ENCODE data around the gene DBNDD2. TPM values are rescaled to one million over a fixed set of nuclear protein-coding genes. Genes with fewer than 3 reads are reported as not detected.

DBNDD2 gene
- total RNA-seq, 1 donor from 2014 or later, result 362 TPM

GRCh38 chr20:45362804-45363610 lies 45.1 kb upstream of the DBNDD2 start, which contains the start of gene SYS1:
SYS1 (plus strand) TSS chr20:45363156; CDS start chr20:45363532, 376 bp downstream.
- H3K27ac ChIP-seq (replicated peaks), result peak within 1 kb of the TSS; percentile 95
- H3K36me3 ChIP-seq, result peaks cover 30% of the 10 kb centered on the region
- peak within 1 kb of the TSS; percentile 79 for H3K4me3 ChIP-seq
- H3K9me3 ChIP-seq (replicated peaks), result no peaks in the 10 kb centered on the region
- intact Hi-C loops (cut with micrococcal nuclease), result no loop called here
- TF ChIP-seq, protein P1, sequence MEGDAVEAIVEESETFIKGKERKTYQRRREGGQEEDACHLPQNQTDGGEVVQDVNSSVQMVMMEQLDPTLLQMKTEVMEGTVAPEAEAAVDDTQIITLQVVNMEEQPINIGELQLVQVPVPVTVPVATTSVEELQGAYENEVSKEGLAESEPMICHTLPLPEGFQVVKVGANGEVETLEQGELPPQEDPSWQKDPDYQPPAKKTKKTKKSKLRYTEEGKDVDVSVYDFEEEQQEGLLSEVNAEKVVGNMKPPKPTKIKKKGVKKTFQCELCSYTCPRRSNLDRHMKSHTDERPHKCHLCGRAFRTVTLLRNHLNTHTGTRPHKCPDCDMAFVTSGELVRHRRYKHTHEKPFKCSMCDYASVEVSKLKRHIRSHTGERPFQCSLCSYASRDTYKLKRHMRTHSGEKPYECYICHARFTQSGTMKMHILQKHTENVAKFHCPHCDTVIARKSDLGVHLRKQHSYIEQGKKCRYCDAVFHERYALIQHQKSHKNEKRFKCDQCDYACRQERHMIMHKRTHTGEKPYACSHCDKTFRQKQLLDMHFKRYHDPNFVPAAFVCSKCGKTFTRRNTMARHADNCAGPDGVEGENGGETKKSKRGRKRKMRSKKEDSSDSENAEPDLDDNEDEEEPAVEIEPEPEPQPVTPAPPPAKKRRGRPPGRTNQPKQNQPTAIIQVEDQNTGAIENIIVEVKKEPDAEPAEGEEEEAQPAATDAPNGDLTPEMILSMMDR (IDR thresholded peaks at IDR 0.05; ENCODE audit: borderline replicate concordance), result peak; percentile 93
- peaks cover 57% of the 10 kb centered on the region for H3K4me1 ChIP-seq
- DNase-seq, result peak; percentile 98
- no peaks in the 10 kb centered on the region for H3K27me3 ChIP-seq (ENCODE audit: low read depth)

GRCh38 chr20:45363611-45364492 lies 44.2 kb upstream of the DBNDD2 start:
- intact Hi-C loops (cut with micrococcal nuclease), result no loop called here
- Histone ChIP-seq H3K36me3 (peaks cover 38% of the 10 kb centered on the region), H3K4me3 (peak overlapping the region; percentile 79), H3K4me1 (peaks cover 49% of the 10 kb centered on the region), H3K27me3 (ENCODE audit: low read depth) (no peaks in the 10 kb centered on the region), H3K27ac (replicated peaks) (peak overlapping the region; percentile 95), H3K9me3 (replicated peaks) (no peaks in the 10 kb centered on the region)
- TF ChIP-seq, protein P1 (IDR thresholded peaks at IDR 0.05; ENCODE audit: borderline replicate concordance), result no peak
- DNase-seq, result no peak

DNA sequence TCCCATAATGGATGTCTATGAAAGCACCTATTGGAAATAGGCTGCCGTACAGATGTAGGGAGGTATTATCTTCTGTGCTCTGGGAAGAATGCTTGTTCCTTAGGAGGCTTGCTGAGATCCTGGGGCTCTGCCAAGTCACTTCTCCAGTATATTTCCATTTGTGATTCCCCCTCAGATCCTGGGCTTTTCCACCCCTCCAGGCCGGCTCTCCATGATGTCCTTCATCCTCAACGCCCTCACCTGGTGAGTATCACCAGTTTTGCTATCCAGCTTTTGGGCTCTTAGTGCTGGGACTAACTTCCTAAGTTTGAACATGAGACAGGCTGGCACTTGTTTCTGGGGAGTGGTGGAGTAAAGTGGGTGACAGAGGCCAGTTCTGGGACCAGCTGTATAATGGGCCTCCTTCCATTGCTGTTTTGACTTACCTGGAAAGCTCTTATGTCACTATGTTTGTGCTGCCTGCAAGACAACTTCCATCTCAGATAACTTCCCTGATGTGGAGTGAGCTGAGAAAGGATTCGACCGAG lies 42.6 kb upstream of the DBNDD2 start:
- H3K4me1 ChIP-seq, result peaks cover 35% of the 10 kb centered on the region
- intact Hi-C loops (cut with micrococcal nuclease), result no loop called here
- H3K9me3 ChIP-seq (replicated peaks), result no peaks in the 10 kb centered on the region
- TF ChIP-seq, protein P1 (IDR thresholded peaks at IDR 0.05; ENCODE audit: borderline replicate concordance), result no peak
- no peak for DNase-seq
- no peaks in the 10 kb centered on the region for H3K27me3 ChIP-seq (ENCODE audit: low read depth)
- no peak overlapping the region for H3K27ac ChIP-seq (replicated peaks)
- peaks cover 38% of the 10 kb centered on the region for H3K36me3 ChIP-seq
- H3K4me3 ChIP-seq, result no peak overlapping the region

GRCh38 chr20:45366192-45366591 lies 41.9 kb upstream of the DBNDD2 start:
- intact Hi-C loops (cut with micrococcal nuclease), result no loop called here
- DNase-seq, result no peak
- no peak overlapping the region for H3K27ac ChIP-seq (replicated peaks)
- TF ChIP-seq, protein P1 (IDR thresholded peaks at IDR 0.05; ENCODE audit: borderline replicate concordance), result no peak
- H3K4me1 ChIP-seq, result peaks cover 35% of the 10 kb centered on the region
- H3K4me3 ChIP-seq, result no peak overlapping the region
- peaks cover 38% of the 10 kb centered on the region for H3K36me3 ChIP-seq
- no peaks in the 10 kb centered on the region for H3K9me3 ChIP-seq (replicated peaks)
- no peaks in the 10 kb centered on the region for H3K27me3 ChIP-seq (ENCODE audit: low read depth)

- no peaks in the 10 kb centered on the region for H3K9me3 ChIP-seq (replicated peaks)
- no peak overlapping the region for H3K4me3 ChIP-seq
- TF ChIP-seq, protein P1 (IDR thresholded peaks at IDR 0.05; ENCODE audit: borderline replicate concordance), result no peak
- H3K27me3 ChIP-seq (ENCODE audit: low read depth), result no peaks in the 10 kb centered on the region
- no peak overlapping the region for H3K27ac ChIP-seq (replicated peaks)
- intact Hi-C loops (cut with micrococcal nuclease), result no loop called here
- DNase-seq, result no peak
- H3K4me1 ChIP-seq, result peaks cover 35% of the 10 kb centered on the region
- peaks cover 38% of the 10 kb centered on the region for H3K36me3 ChIP-seq
These were observed 41.5 kb upstream of the DBNDD2 start for GRCh38 chr20:45366631-45367030.

Measured in left ventricle myocardium inferior (tissue), 1 donor.